Trophoblast cell (in vitro differentiated cells and primary cell): ENCODE data around the gene ITPR1.

Experiments
- DNase-seq, 2 donors: peaks; one replicate each; pipeline ENCODE4 v3.0.0-alpha.2; 2016
- H2AFZ ChIP-seq: 2 replicates; pipeline ENCODE4 v1.6.1; 2013; ENCODE audit warnings: low read length, moderate library complexity, mild to moderate bottlenecking; ENCODE audit not compliant: insufficient read depth, poor library complexity
- H2AK5ac ChIP-seq: 2 replicates; pipeline ENCODE4 v1.6.1; 2013; ENCODE audit warnings: mild to moderate bottlenecking, low read length
- H2BK120ac ChIP-seq: 2 replicates; pipeline ENCODE4 v1.6.1; 2013; ENCODE audit warnings: low read length, mild to moderate bottlenecking, moderate library complexity; ENCODE audit not compliant: insufficient read depth, poor library complexity
- H2BK12ac ChIP-seq: 2 replicates; pipeline ENCODE4 v1.6.1; 2013; ENCODE audit warnings: mild to moderate bottlenecking, low read length, moderate library complexity
- H2BK5ac ChIP-seq: 2 replicates; pipeline ENCODE4 v1.6.1; 2013; ENCODE audit warnings: low read length, low read depth, moderate library complexity, mild to moderate bottlenecking; ENCODE audit not compliant: poor library complexity
- H3K14ac ChIP-seq: 2 replicates; pipeline ENCODE4 v1.6.1; 2013; ENCODE audit warnings: mild to moderate bottlenecking, low read length
- H3K18ac ChIP-seq: 2 replicates; pipeline ENCODE4 v1.6.1; 2013; ENCODE audit warnings: mild to moderate bottlenecking, low read length
- H3K23ac ChIP-seq: 2 replicates; pipeline ENCODE4 v1.6.1; 2013; ENCODE audit warnings: low read length
- H3K27ac ChIP-seq: 2 replicates; pipeline ENCODE4 v1.5.1; 2013; ENCODE audit warnings: low read depth, mild to moderate bottlenecking, inconsistent platforms, low read length, moderate library complexity
- H3K27me3 ChIP-seq: 2 replicates; pipeline ENCODE4 v1.6.1; 2013; ENCODE audit warnings: inconsistent platforms, mild to moderate bottlenecking, low read length, moderate library complexity; ENCODE audit not compliant: insufficient read depth
- H3K36me3 ChIP-seq, 2 experiments: 1 replicate in 1 of 2; 2 replicates in 1 of 2; pipeline ENCODE4 v1.6.1; 2013; ENCODE audit warnings: low read length in 2 of 2, mild to moderate bottlenecking in 2 of 2, moderate library complexity in 1 of 2; ENCODE audit not compliant: insufficient read depth in 2 of 2, control insufficient read depth in 1 of 2
- H3K4ac ChIP-seq: 2 replicates; pipeline ENCODE4 v1.6.1; 2013; ENCODE audit warnings: low read depth, mild to moderate bottlenecking, low read length, moderate library complexity
- H3K4me1 ChIP-seq, 2 experiments: 1 replicate in 1 of 2; 2 replicates in 1 of 2; pipeline ENCODE4 v1.6.1; 2013; ENCODE audit warnings: low read length in 2 of 2, mild to moderate bottlenecking in 2 of 2, moderate library complexity in 1 of 2; ENCODE audit not compliant: insufficient read depth in 2 of 2, control insufficient read depth in 1 of 2
- H3K4me2 ChIP-seq: 2 replicates; pipeline ENCODE4 v1.6.1; 2013; ENCODE audit warnings: inconsistent platforms, mild to moderate bottlenecking, low read length, moderate library complexity
- H3K4me3 ChIP-seq: 2 replicates; pipeline ENCODE4 v1.5.1; 2013; ENCODE audit warnings: mild to moderate bottlenecking, low read depth, low read length, inconsistent platforms
- H3K79me1 ChIP-seq: one replicate; pipeline ENCODE4 v1.6.1; 2013; ENCODE audit warnings: low read length
- H3K79me2 ChIP-seq: 2 replicates; pipeline ENCODE4 v1.6.1; 2013; ENCODE audit warnings: low read length, mild to moderate bottlenecking; ENCODE audit not compliant: control insufficient read depth, insufficient read depth, poor library complexity
- H3K9ac ChIP-seq: 2 replicates; pipeline ENCODE4 v1.6.1; 2013; ENCODE audit warnings: mild to moderate bottlenecking, low read length
- H3K9me3 ChIP-seq: 2 replicates; pipeline ENCODE4 v1.6.1; 2013; ENCODE audit warnings: low read depth, mild to moderate bottlenecking, control low read depth, inconsistent platforms, low read length; ENCODE audit not compliant: insufficient read depth
- H4K12ac ChIP-seq: 2 replicates; pipeline ENCODE4 v1.6.1; 2013; ENCODE audit warnings: low read depth, mild to moderate bottlenecking, low read length, moderate library complexity
- H4K8ac ChIP-seq: 2 replicates; pipeline ENCODE4 v1.6.1; 2013; ENCODE audit warnings: low read depth, mild to moderate bottlenecking, low read length, moderate library complexity
- H4K91ac ChIP-seq: one replicate; pipeline ENCODE4 v1.6.1; 2013; ENCODE audit warnings: low read depth, mild to moderate bottlenecking, low read length, moderate library complexity
- WGBS: extraction: QIAGEN DNeasy Blood & Tissue Kit; methylation state at CpG from one replicate; pipeline ENCODE4 v1.1.7; 2013; ENCODE audit warnings: missing lambda C conversion rate; ENCODE audit not compliant: insufficient read length, insufficient coverage; ENCODE audit errors: extremely low coverage; 5-methylcytosine and 5-hydroxymethylcytosine counted together

Gene ITPR1

DNA sequence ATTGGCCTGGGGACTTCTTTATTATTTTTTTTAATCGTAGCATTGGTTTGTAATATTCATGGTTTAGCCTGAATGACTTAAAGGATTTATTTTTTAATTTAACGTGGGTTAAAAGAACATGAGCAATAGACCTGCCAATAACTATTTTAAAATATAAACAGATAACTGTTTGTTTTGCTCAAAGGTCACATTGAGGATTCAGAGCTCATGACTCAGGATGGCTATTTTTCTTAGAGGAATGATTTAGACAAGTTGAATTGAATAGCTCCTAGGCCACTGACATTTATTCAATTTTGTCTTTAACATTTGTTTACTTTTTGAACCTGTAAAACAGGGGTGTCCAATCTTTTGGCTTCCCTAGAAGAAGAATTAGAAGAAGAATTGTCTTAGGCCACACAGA, 68.5 kb downstream of the ITPR1 start:
- no peak overlapping the region for H3K18ac ChIP-seq
- H3K27ac ChIP-seq: no peak overlapping the region
- no peak overlapping the region for H3K9ac ChIP-seq
- H2BK12ac ChIP-seq: no peak overlapping the region
- H3K23ac ChIP-seq: no peak overlapping the region
- no peaks in the 10 kb centered on the region for H3K79me1 ChIP-seq
- H3K4me2 ChIP-seq: no peak overlapping the region
- no peak overlapping the region for H3K4ac ChIP-seq
- no CpG with 5 or more reads among the region's 2 CpGs for WGBS
- H3K27me3 ChIP-seq: no peaks in the 10 kb centered on the region
- no peaks in the 10 kb centered on the region for H3K9me3 ChIP-seq
- H2AFZ ChIP-seq: no peak overlapping the region
- no peaks in the 10 kb centered on the region for H3K4me1 ChIP-seq
- no peak overlapping the region for H4K12ac ChIP-seq
- no peak overlapping the region for H2BK5ac ChIP-seq
- no peak overlapping the region for H3K4me3 ChIP-seq
- no peak overlapping the region for H4K91ac ChIP-seq
- no peak overlapping the region for H4K8ac ChIP-seq
- no peak overlapping the region for H3K14ac ChIP-seq
- no peaks in the 10 kb centered on the region for H3K79me2 ChIP-seq
- DNase-seq: no peak
- no peak overlapping the region for H2BK120ac ChIP-seq
- no peaks in the 10 kb centered on the region for H3K36me3 ChIP-seq
- no peak overlapping the region for H2AK5ac ChIP-seq

DNA sequence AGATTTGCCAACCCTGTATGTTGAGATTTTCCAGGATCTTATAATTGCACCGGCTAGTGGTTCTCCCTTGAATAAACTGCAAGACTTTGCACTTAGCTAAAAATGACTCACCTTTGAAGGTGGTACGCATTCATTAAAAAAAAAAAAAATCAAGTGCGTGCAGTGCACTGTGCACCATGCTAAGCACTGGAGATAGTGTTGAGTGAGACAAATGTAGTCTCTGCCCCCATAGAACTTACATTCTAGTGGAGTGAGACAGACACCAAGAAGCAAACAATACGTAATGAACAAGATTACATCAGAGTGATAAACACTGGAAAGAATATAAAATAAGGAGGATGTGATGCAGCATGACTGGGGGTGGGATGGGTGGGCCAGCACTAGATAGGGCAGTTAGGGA, 69.4 kb downstream of the ITPR1 start:
- Histone ChIP-seq H2BK5ac (no peak overlapping the region), H3K4me2 (no peak overlapping the region), H3K4me1 (no peaks in the 10 kb centered on the region), H3K79me2 (no peaks in the 10 kb centered on the region), H4K12ac (no peak overlapping the region), H2AK5ac (no peak overlapping the region), H2BK12ac (no peak overlapping the region), H3K14ac (no peak overlapping the region), H4K91ac (no peak overlapping the region), H2BK120ac (no peak overlapping the region), H3K36me3 (no peaks in the 10 kb centered on the region), H3K79me1 (no peaks in the 10 kb centered on the region), H3K4me3 (no peak overlapping the region), H3K27me3 (no peaks in the 10 kb centered on the region), H2AFZ (no peak overlapping the region), H3K23ac (no peak overlapping the region), H4K8ac (no peak overlapping the region), H3K18ac (no peak overlapping the region), H3K4ac (no peak overlapping the region), H3K9me3 (no peaks in the 10 kb centered on the region), H3K9ac (no peak overlapping the region), H3K27ac (no peak overlapping the region)
- WGBS: no CpG with 5 or more reads among the region's 4 CpGs
- no peak for DNase-seq

GRCh38 chr3:4564270-4564669, 71.1 kb downstream of the ITPR1 start:
- Histone ChIP-seq H3K14ac (no peak overlapping the region), H4K91ac (no peak overlapping the region), H2AK5ac (no peak overlapping the region), H3K4me1 (no peaks in the 10 kb centered on the region), H3K18ac (no peak overlapping the region), H4K12ac (no peak overlapping the region), H3K23ac (no peak overlapping the region), H3K4me3 (no peak overlapping the region), H3K79me2 (no peaks in the 10 kb centered on the region), H3K27ac (no peak overlapping the region), H2BK120ac (no peak overlapping the region), H2BK12ac (no peak overlapping the region), H3K4me2 (no peak overlapping the region), H3K36me3 (no peaks in the 10 kb centered on the region), H3K4ac (no peak overlapping the region), H3K9me3 (no peaks in the 10 kb centered on the region), H3K9ac (no peak overlapping the region), H3K27me3 (no peaks in the 10 kb centered on the region), H2BK5ac (no peak overlapping the region), H4K8ac (no peak overlapping the region), H2AFZ (no peak overlapping the region), H3K79me1 (no peaks in the 10 kb centered on the region)
- DNase-seq: peak in 1 of 2 donors; percentile 23
- WGBS: no CpG with 5 or more reads among the region's 7 CpGs

- H3K4me2 ChIP-seq: no peak overlapping the region
- no peak overlapping the region for H4K91ac ChIP-seq
- DNase-seq: peak in 1 of 2 donors; percentile 12
- H3K4ac ChIP-seq: no peak overlapping the region
- no peak overlapping the region for H3K14ac ChIP-seq
- H3K4me1 ChIP-seq: no peaks in the 10 kb centered on the region
- no CpG with 5 or more reads among the region's 5 CpGs for WGBS
- no peak overlapping the region for H3K27ac ChIP-seq
- no peak overlapping the region for H2AK5ac ChIP-seq
- no peaks in the 10 kb centered on the region for H3K9me3 ChIP-seq
- no peak overlapping the region for H3K4me3 ChIP-seq
- H2AFZ ChIP-seq: no peak overlapping the region
- H3K18ac ChIP-seq: no peak overlapping the region
- H2BK5ac ChIP-seq: no peak overlapping the region
- no peaks in the 10 kb centered on the region for H3K27me3 ChIP-seq
- H3K79me2 ChIP-seq: no peaks in the 10 kb centered on the region
- no peaks in the 10 kb centered on the region for H3K36me3 ChIP-seq
- H3K79me1 ChIP-seq: no peaks in the 10 kb centered on the region
- no peak overlapping the region for H4K12ac ChIP-seq
- H3K9ac ChIP-seq: no peak overlapping the region
- no peak overlapping the region for H4K8ac ChIP-seq
- H2BK12ac ChIP-seq: no peak overlapping the region
- H2BK120ac ChIP-seq: no peak overlapping the region
- H3K23ac ChIP-seq: no peak overlapping the region
These were observed 71.9 kb downstream of the ITPR1 start for GRCh38 chr3:4564928-4565586.
